ENCODE results near the gene SHC3. TPM values are rescaled to one million over a fixed set of nuclear protein-coding genes. Genes with fewer than 3 reads are reported as not detected.

SHC3 gene
- total and polyA plus RNA-seq, 9 of the 15 experiments (the other 6 are each of a cell fraction or from before 2014, with no cell fraction given), result not detected

- in situ Hi-C loops (cut with MboI), result no loop called here
- ChIA-PET CTCF (ENCODE audit: low intra/inter-chr PET ratio) (no interaction called here), POLR2A (no interaction called here)
Measured at GRCh38 chr9:89207026-89207425, 28.4 kb upstream of the SHC3 start.

More at GRCh38 chr9:89207026-89207425, 28.4 kb upstream of the SHC3 start:
- Histone ChIP-seq H3K27ac (ENCODE audit: extremely low read depth, low read depth, low read length) (no peak overlapping the region), H3K9me1 (ENCODE audit: control insufficient read depth, insufficient read depth, low read length) (no peaks in the 10 kb centered on the region), H3K4me2 (ENCODE audit: insufficient read depth, low read length) (no peak overlapping the region), H4K20me1 (replicated peaks; ENCODE audit: control insufficient read depth, insufficient read depth, low read length) (no peaks in the 10 kb centered on the region), H3K36me3 (ENCODE audit: control insufficient read depth, insufficient read depth, low read length) (no peaks in the 10 kb centered on the region), H3K79me2 (ENCODE audit: control insufficient read depth, insufficient read depth, low read length) (no peaks in the 10 kb centered on the region), H3K4me1 (replicated peaks in 1 of 2; ENCODE audit: control insufficient read depth in 2 of 2, insufficient read depth in 2 of 2, low read length in 2 of 2) (no peaks in the 10 kb centered on the region), H3K9ac (ENCODE audit: insufficient read depth in 1 of 2, low read depth in 2 of 2, low read length in 2 of 2) (no peak overlapping the region), H2AFZ (ENCODE audit: low read depth, low read length) (no peak overlapping the region), H3K9me3 (replicated peaks; ENCODE audit: control insufficient read depth, insufficient read depth, low read depth, low read length) (no peaks in the 10 kb centered on the region), H3K27me3 (ENCODE audit: control insufficient read depth in 2 of 2, insufficient read depth in 2 of 2, low read length in 2 of 2) (no peaks in the 10 kb centered on the region), H3K4me3 (no peak overlapping the region)
- no peak for ATAC-seq
- no peak for DNase-seq (ENCODE audit: extremely low read depth in 1 of 4, low spot score in 3 of 4)
- intact Hi-C loops (cut with micrococcal nuclease), result no loop called here
- WGBS (ENCODE audit: insufficient coverage, low coverage, missing lambda C conversion rate), result 0% methylated on average over 4 of the region's 4 CpGs
- TF ChIP-seq SRSF7 (optimal IDR thresholded peaks at IDR 0.05; ENCODE audit: low read depth, low read length) (no peak), CLOCK (CRISPR knock-in tag; IDR thresholded peaks at IDR 0.05; ENCODE audit: borderline replicate concordance) (no peak), HLTF (IDR thresholded peaks at IDR 0.05) (no peak), MXD1 (CRISPR knock-in tag; IDR thresholded peaks at IDR 0.05; ENCODE audit: borderline replicate concordance, poor library complexity, severe bottlenecking) (no peak), BCLAF1 (IDR thresholded peaks at IDR 0.05; ENCODE audit: borderline replicate concordance in 1 of 2, control insufficient read depth in 1 of 2, low read depth in 2 of 2, low read length in 1 of 2) (no peak), BACH1 (tag; IDR thresholded peaks at IDR 0.05) (no peak), GATA2 (CRISPR knock-in tag; IDR thresholded peaks at IDR 0.05) (no peak), SLC30A9 (CRISPR knock-in tag; IDR thresholded peaks at IDR 0.05) (no peak), ZNF436 (CRISPR knock-in tag; IDR thresholded peaks at IDR 0.05) (no peak), NFYB (IDR thresholded peaks at IDR 0.05; ENCODE audit: extremely low read depth, insufficient read length) (no peak)
- BruUV-seq (replicated peaks), result no TSS peak
- no peak for FAIRE-seq
